HepG2 (cell line): ENCODE data around the gene ASB4. TPM values are rescaled to one million over a fixed set of nuclear protein-coding genes. Genes with fewer than 3 reads are reported as not detected.
A peak's percentile ranks its signal among the peaks of the same experiment; 100 is the strongest.

Experiments
- ATAC-seq: fragments of 200-7000 bp; cut with Tn5 transposase; 3 replicates; pipeline ENCODE4 v1.9.1; 2020; ENCODE audit warnings: mild to moderate bottlenecking, moderate library complexity
- BruUV-seq: library from RNA; stranded (reverse); fragments of 400-500 nt; replicated peaks from 2 replicates; lab custom pipeline; 2021; lab: Mats Ljungman, UMichigan
- CTCF ChIA-PET: fragments of 300-600 bp; formaldehyde crosslinking; extraction: SDS; loops from one replicate; lab custom pipeline; 2021; ENCODE audit warnings: low total read pairs, inconsistent platforms, low intra/inter-chr PET ratio; lab: Yijun Ruan, JAX
- POLR2A ChIA-PET: fragments of 350-600 bp; sonication (Branson Sonifier 250); formaldehyde crosslinking; loops from one replicate; lab custom pipeline; 2020; ENCODE audit warnings: antibody characterized with exemption, inconsistent platforms; lab: Yijun Ruan, JAX
- DNase-seq: peaks from one replicate; pipeline ENCODE4 v3.0.0-alpha.2; 2015; ENCODE audit warnings: low spot score
- FAIRE-seq: peaks from 3 replicates; lab custom pipeline; 2011; peaks lifted over from hg19 to GRCh38; lab: Jason Lieb, UNC
- H2AFZ ChIP-seq: one replicate; pipeline ENCODE4 v1.6.1; 2011; ENCODE audit warnings: low read length, inconsistent platforms
- H3K27ac ChIP-seq: fragments of 300-600 bp; 3 replicates; pipeline ENCODE4 v1.8.0; 2011; ENCODE audit warnings: mixed run types, mild to moderate bottlenecking, mixed read lengths, low read length, inconsistent platforms; ENCODE audit not compliant: insufficient read depth; ENCODE audit errors: extremely low read length
- H3K27me3 ChIP-seq, 2 experiments: fragments of 200-600 bp in 1 of 2; 2 replicates in 1 of 2; 3 replicates in 1 of 2; pipeline versions ENCODE4 v1.6.0 to v1.8.0; 2011; ENCODE audit warnings: low read length in 2 of 2, mild to moderate bottlenecking in 2 of 2, moderate library complexity in 2 of 2, inconsistent platforms in 1 of 2; ENCODE audit not compliant: insufficient read depth in 2 of 2, control insufficient read depth in 1 of 2
- H3K36me3 ChIP-seq, 2 experiments: fragments of 200-600 bp in 1 of 2; replicated peaks in 1 of 2; 2 replicates in 1 of 2; 3 replicates in 1 of 2; pipeline versions ENCODE4 v1.5.1 to v1.8.0; 2011; ENCODE audit warnings: low read length in 2 of 2, inconsistent platforms in 1 of 2; ENCODE audit not compliant: insufficient read depth in 2 of 2, control insufficient read depth in 1 of 2
- H3K4me1 ChIP-seq: 2 replicates; pipeline ENCODE4 v1.5.1; 2012; ENCODE audit warnings: low read length, inconsistent platforms; ENCODE audit not compliant: insufficient read depth
- H3K4me2 ChIP-seq: 2 replicates; pipeline ENCODE4 v1.6.0; 2011; ENCODE audit warnings: low read depth, low read length, inconsistent platforms
- H3K4me3 ChIP-seq, 3 experiments: fragments of 200-600 bp in 1 of 3; sonication (generic), shearing (Covaris generic) in 1 of 3; replicated peaks in 1 of 3; 2 replicates each; pipeline ENCODE4 v1.5.1; 2011 to 2016; ENCODE audit warnings: low read length in 3 of 3, inconsistent platforms in 2 of 3, low read depth in 2 of 3, mild to moderate bottlenecking in 2 of 3, control low read depth in 1 of 3, mixed read lengths in 1 of 3; ENCODE audit not compliant: insufficient read depth in 1 of 3
- H3K79me2 ChIP-seq: one replicate; pipeline ENCODE4 v1.6.1; 2011; ENCODE audit warnings: low read length, inconsistent platforms; ENCODE audit not compliant: insufficient read depth
- H3K9ac ChIP-seq: 2 replicates; pipeline ENCODE4 v1.6.0; 2011; ENCODE audit warnings: mild to moderate bottlenecking, low read depth, low read length, inconsistent platforms; ENCODE audit not compliant: insufficient read depth
- H3K9me3 ChIP-seq: 2 replicates; pipeline ENCODE4 v1.5.1; 2012; ENCODE audit warnings: mild to moderate bottlenecking, low read length
- H4K20me1 ChIP-seq: 2 replicates; pipeline ENCODE4 v1.6.0; 2011; ENCODE audit warnings: inconsistent platforms, mild to moderate bottlenecking, low read length, moderate library complexity; ENCODE audit not compliant: insufficient read depth
- AHR ChIP-seq: IDR thresholded peaks from 2 replicates; pipeline ENCODE4 v1.6.1; 2018; ENCODE audit warnings: missing genetic modification reagents, missing compliant biosample characterization
- CREM ChIP-seq, 2 experiments: sonication (generic) in 1 of 2; formaldehyde crosslinking in 1 of 2; IDR thresholded peaks; 2 replicates each; pipeline versions ENCODE4 v1.4.0 to v1.6.1; 2016 to 2020; ENCODE audit warnings: antibody characterized with exemption in 1 of 2, mild to moderate bottlenecking in 1 of 2, missing genetic modification reagents in 1 of 2
- HDAC2 ChIP-seq: sonication (generic); formaldehyde crosslinking; IDR thresholded peaks from 2 replicates; pipeline ENCODE4 v1.4.0; 2020; ENCODE audit warnings: missing genetic modification reagents
- KAT8 ChIP-seq: IDR thresholded peaks from 2 replicates; pipeline ENCODE4 v1.6.1; 2016; ENCODE audit warnings: missing genetic modification reagents, missing compliant biosample characterization
- KDM2A ChIP-seq: sonication (generic); formaldehyde crosslinking; IDR thresholded peaks from 2 replicates; pipeline ENCODE4 v1.4.0; 2020; ENCODE audit warnings: low read depth, missing genetic modification reagents, borderline replicate concordance
- KDM3A ChIP-seq: IDR thresholded peaks from 2 replicates; pipeline ENCODE4 v1.6.1; 2018; ENCODE audit warnings: low read depth, missing compliant biosample characterization
- MLX ChIP-seq: IDR thresholded peaks from 2 replicates; pipeline ENCODE4 v1.6.1; 2016
- MZF1 ChIP-seq: sonication (generic); formaldehyde crosslinking; IDR thresholded peaks from 2 replicates; pipeline ENCODE4 v1.8.1; 2023; ENCODE audit warnings: mild to moderate bottlenecking, missing genetic modification reagents, borderline replicate concordance
- NFATC3 ChIP-seq: sonication (generic); formaldehyde crosslinking; IDR thresholded peaks from 2 replicates; pipeline ENCODE4 v1.5.1; 2020; ENCODE audit warnings: mild to moderate bottlenecking, missing genetic modification reagents
- SRSF9 ChIP-seq: fragments of 200-400 bp; formaldehyde crosslinking; IDR thresholded peaks from 2 replicates; pipeline ENCODE4 v1.6.1; 2018; ENCODE audit warnings: borderline replicate concordance, mild to moderate bottlenecking, low read depth, low read length; ENCODE audit not compliant: insufficient read depth, poor library complexity, severe bottlenecking
- TSC22D2 ChIP-seq: sonication (generic); formaldehyde crosslinking; IDR thresholded peaks from 2 replicates; pipeline ENCODE4 v1.5.1; 2020; ENCODE audit warnings: missing genetic modification reagents, mild to moderate bottlenecking, borderline replicate concordance
- ZNF121 ChIP-seq: sonication (generic); formaldehyde crosslinking; IDR thresholded peaks from 2 replicates; pipeline ENCODE4 v1.5.0; 2020; ENCODE audit warnings: mild to moderate bottlenecking, missing genetic modification reagents
- ZNF142 ChIP-seq: sonication (generic); formaldehyde crosslinking; IDR thresholded peaks from 2 replicates; pipeline ENCODE4 v1.4.0; 2020; ENCODE audit warnings: missing genetic modification reagents
- WGBS: methylation state at CpG from one replicate; pipeline ENCODE4 v1.1.6; 2017; ENCODE audit warnings: low lambda C conversion rate; 5-methylcytosine and 5-hydroxymethylcytosine counted together
- in situ Hi-C: cut with HindIII; loops from 2 replicates; pipeline ENCODE4 v1.10.0; 2017; ENCODE audit warnings: low pct_unique_long_range_greater_than_20kb; ENCODE audit not compliant: extremely low pct_ligation_motif_present
- intact Hi-C: fragments of 100-400 bp; cut with micrococcal nuclease; formaldehyde crosslinking; loops from one replicate; pipeline ENCODE4 v1.10.0; 2022; ENCODE audit not compliant: unreplicated experiment
- polyA plus RNA-seq, 8 experiments: library from polyadenylated mRNA; depleted of rRNA in 3 of 8; stranded (reverse) in 7 of 8; unstranded in 1 of 8; fragments of >200 nt; fragmentation: Illumina TruSeq in 4 of 8; extraction: Trizol in 4 of 8; gene quantifications; 2 replicates each; pipeline versions ENCODE4 v1.2.1 to v1.2.3, GENCODE V29; 2011 to 2016; ENCODE audit warnings: low read depth in 4 of 8, missing spikeins in 1 of 8, mixed read lengths in 1 of 8; ENCODE audit not compliant: insufficient read depth in 1 of 8
- total RNA-seq, 5 experiments: library from RNA; depleted of rRNA; stranded (reverse); fragments of >200 nt; fragmentation: Illumina TruSeq; extraction: Trizol; gene quantifications; 2 replicates each; pipeline ENCODE4 v1.2.3, GENCODE V29; 2016; ENCODE audit warnings: low read depth in 1 of 5

The ASB4 gene
- total and polyA plus RNA-seq, 2 of the 13 experiments (the other 11 are each of a cell fraction or from before 2014, with no cell fraction given), result 1.1 to 4.0 TPM

GRCh38 chr7:95531605-95532219 is 46.0 kb downstream of the ASB4 start:
- FAIRE-seq, result no peak

More at GRCh38 chr7:95531605-95532219, 46.0 kb downstream of the ASB4 start:
- ChIA-PET CTCF (interaction anchor here (8.1 kb wide), 1 partner anchor 156 kb away, joined by 150 read pairs; no protein-coding TSS in a partner anchor), POLR2A (no interaction called here)
- H3K36me3 ChIP-seq, result no peaks in the 10 kb centered on the region
- DNase-seq, result no peak
- H3K4me1 ChIP-seq, result peaks cover 13% of the 10 kb centered on the region
- H3K27ac ChIP-seq, result no peak overlapping the region
- intact Hi-C loops (no loop called here), in situ Hi-C loops (loop anchor here (25.0 kb wide), 1 partner anchor 331 kb away; no protein-coding TSS in a partner anchor)
- H3K9me3 ChIP-seq, result no peaks in the 10 kb centered on the region
- no peak overlapping the region for H3K4me3 ChIP-seq
- no peaks in the 10 kb centered on the region for H3K79me2 ChIP-seq
- TF ChIP-seq ZNF121, result no peak
- TF ChIP-seq MLX (CRISPR knock-in tag), result no peak
- no peak for TF ChIP-seq CREM (IDR thresholded peaks at IDR 0.05)
- no peak for TF ChIP-seq CREM (CRISPR knock-in tag; IDR thresholded peaks at IDR 0.05)
- TF ChIP-seq ZNF142 (CRISPR knock-in tag), result no peak
- TF ChIP-seq SRSF9, result no peak
- TF ChIP-seq AHR, result no peak
- TF ChIP-seq KAT8 (CRISPR knock-in tag), result no peak
- no peak for TF ChIP-seq HDAC2 (CRISPR knock-in tag)
- TF ChIP-seq MZF1, result no peak
- TF ChIP-seq NFATC3 (CRISPR knock-in tag), result no peak
- TF ChIP-seq KDM3A (CRISPR knock-in tag), result no peak
- no peak for TF ChIP-seq TSC22D2 (CRISPR knock-in tag)
- no peak for TF ChIP-seq KDM2A (CRISPR knock-in tag)
- H3K4me2 ChIP-seq, result no peak overlapping the region
- BruUV-seq, result no TSS peak
- H3K27me3 ChIP-seq, result no peaks in the 10 kb centered on the region
- 35% methylated on average over 3 of the region's 3 CpGs for WGBS
- ATAC-seq, result peak; percentile 51; the same call in 1 of the 3 replicates
- no peak overlapping the region for H2AFZ ChIP-seq
- H4K20me1 ChIP-seq, result no peaks in the 10 kb centered on the region
- H3K9ac ChIP-seq, result no peak overlapping the region
